GM21786 (cell line): ENCODE data around the gene PML.

Experiments
- ATAC-seq: cut with Tn5 transposase; IDR thresholded peaks from one replicate; pipeline ENCODE4 v1.9.1; 2021; ENCODE audit not compliant: unreplicated experiment

The PML gene

GRCh38 chr15:73984208-73984979, 10.1 kb upstream of the PML start:
- no peak for ATAC-seq

GRCh38 chr15:73985101-73985873, 9.2 kb upstream of the PML start:
- ATAC-seq: no peak

GRCh38 chr15:73986055-73986775, 8.3 kb upstream of the PML start:
- no peak for ATAC-seq

- no peak for ATAC-seq
Observed at GRCh38 chr15:73986776-73987056, 7.8 kb upstream of the PML start.

GRCh38 chr15:73987250-73987649, 7.3 kb upstream of the PML start:
- ATAC-seq: no peak

GRCh38 chr15:73987681-73988444, 6.7 kb upstream of the PML start:
- ATAC-seq: no peak

- no peak for ATAC-seq
Observed at GRCh38 chr15:73988445-73988969, 6.0 kb upstream of the PML start.

- no peak for ATAC-seq
Observed at GRCh38 chr15:73989001-73989798, 5.3 kb upstream of the PML start.

GRCh38 chr15:73990250-73991005, 4.1 kb upstream of the PML start:
- no peak for ATAC-seq

GRCh38 chr15:73991260-73991659, 3.3 kb upstream of the PML start:
- ATAC-seq: no peak

GRCh38 chr15:73991726-73992593, 2.6 kb upstream of the PML start, which contains the start of gene STOML1:
Gene STOML1, minus strand, starts transcription at chr15:73992295. Its CDS starts 72 bp downstream, at chr15:73992223.
- ATAC-seq: peak; percentile 62

GRCh38 chr15:73992594-73992898, 2.0 kb upstream of the PML start:
- no peak for ATAC-seq

GRCh38 chr15:73993211-73993994, 1.1 kb upstream of the PML start:
- ATAC-seq: no peak

GRCh38 chr15:73994912-73995622, 551 bp downstream of the PML start:
- no peak for ATAC-seq

GRCh38 chr15:73996267-73996666, 1.8 kb downstream of the PML start:
- ATAC-seq: no peak

- no peak for ATAC-seq
Observed at GRCh38 chr15:73996939-73997338, 2.4 kb downstream of the PML start.

GRCh38 chr15:73997986-73998385, 3.5 kb downstream of the PML start:
- no peak for ATAC-seq
